A172 (cell line): ENCODE measurements around the gene DRAM1. TPM values are rescaled to one million over a fixed set of nuclear protein-coding genes. Genes with fewer than 3 reads are reported as not detected.
"Not testable (repeated sequence)": the region's sequence is repeated elsewhere in the genome, so short reads cannot be mapped to it uniquely, and the experiment has no call there.

Experiments
- DNase-seq: peaks from one replicate; pipeline ENCODE4 v3.0.0-alpha.2; 2015; ENCODE audit warnings: low spot score
- total RNA-seq: library from RNA; depleted of rRNA; stranded (reverse); fragments of >200 nt; shearing (Covaris generic); gene quantifications from 2 replicates; pipeline ENCODE4 v1.2.3, GENCODE V29; 2014

Gene DRAM1
- total RNA-seq, 1 experiment from 2014 or later = 37.3 TPM

DNA sequence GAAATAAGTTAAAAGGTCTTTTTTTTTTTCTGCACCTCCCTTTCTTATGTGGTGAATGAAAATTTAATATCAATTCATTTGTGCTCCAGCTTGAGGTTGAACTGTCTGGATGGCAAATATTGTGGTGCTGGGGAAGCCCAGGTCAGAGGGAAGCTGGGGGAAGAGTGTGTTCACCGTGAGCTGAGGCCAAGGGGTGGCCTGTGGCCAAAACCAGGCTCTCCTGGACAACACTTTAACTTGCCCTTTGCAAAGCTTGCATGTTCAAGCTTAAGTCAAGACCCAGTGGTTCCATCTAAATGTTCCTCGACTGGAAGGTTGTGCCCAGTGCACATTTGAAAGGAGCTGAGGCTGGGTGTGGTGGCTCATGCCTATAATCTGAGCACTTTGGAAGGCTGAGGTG lies 28.8 kb downstream of the DRAM1 start:
- DNase-seq = no peak

DNA sequence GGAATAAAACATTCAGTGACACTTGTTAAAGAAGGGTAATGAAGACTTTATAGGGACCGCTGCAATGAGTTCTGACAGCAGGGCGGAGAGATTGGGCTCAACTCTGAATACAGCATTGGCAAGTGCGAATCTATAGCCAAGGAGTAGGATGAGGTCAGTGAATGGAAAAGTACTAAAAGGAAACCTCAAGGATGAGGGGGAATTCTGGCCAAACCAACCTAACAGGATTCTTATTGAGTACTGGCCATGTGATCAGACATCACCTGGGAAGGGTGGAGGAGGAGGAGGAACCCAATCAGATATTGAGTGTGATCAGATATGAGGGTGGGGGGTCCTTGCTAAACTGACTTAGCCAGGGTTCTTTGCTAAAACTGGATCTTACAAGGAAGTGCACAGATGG lies 31.0 kb downstream of the DRAM1 start:
- DNase-seq = no peak

DNA sequence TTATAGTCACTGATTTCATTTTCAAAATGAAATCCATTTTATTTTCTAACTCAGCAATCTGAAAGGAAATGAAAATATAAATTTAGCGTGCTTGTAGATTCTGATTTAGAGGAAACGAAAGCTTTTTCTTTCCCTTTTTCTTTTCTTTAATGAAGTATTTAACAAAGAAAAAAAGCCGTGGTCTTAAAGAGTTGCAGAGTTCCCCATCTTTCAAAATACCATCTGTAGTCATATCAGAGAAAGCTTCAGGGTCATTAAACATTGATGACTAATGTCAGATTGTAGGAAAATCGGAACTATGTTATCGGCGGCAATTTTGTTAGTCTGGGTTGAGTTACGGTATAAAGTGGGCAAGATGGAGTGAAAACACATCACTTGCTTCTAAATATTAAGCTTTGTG lies 32.3 kb downstream of the DRAM1 start:
- DNase-seq = no peak

DNA sequence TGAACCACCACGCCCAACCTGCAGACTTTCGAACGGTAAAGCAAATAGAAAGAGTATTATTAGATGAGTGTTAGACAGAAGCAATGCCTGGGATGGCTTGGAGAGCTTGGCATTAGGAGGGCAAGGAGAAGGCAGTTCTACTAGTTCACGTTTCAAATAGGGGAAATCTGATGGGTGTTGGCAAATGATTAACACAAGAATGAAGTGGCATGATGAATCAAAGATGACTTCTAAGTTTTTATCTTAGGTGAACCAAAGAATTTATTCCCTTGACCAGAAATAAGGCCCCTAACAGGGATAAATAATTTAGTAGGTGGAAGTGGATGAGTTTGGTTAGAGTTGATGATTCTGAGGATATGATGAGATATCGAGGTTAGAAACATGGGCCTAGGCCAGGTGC lies 38.5 kb downstream of the DRAM1 start:
- no peak for DNase-seq

DNA sequence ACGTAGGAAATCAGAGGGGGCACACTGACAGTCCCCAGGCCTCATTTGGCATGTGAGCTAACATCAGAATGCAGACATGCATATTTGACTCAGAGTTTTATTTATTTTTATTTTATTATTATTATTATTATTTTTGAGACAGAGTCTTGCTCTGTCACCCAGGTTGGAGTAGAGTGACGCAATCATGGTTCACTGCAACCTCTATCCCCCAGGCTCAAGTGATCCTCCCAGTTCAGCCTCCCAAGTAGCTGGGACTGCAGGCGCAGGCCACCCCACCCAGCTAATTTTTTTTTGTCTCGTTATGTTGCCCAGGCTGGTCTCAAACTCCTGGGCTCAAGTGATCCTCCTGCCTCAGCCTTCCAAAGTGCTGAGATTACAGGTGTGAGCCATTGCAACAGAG lies 41.4 kb downstream of the DRAM1 start:
- DNase-seq = not testable (repeated sequence)

DNA sequence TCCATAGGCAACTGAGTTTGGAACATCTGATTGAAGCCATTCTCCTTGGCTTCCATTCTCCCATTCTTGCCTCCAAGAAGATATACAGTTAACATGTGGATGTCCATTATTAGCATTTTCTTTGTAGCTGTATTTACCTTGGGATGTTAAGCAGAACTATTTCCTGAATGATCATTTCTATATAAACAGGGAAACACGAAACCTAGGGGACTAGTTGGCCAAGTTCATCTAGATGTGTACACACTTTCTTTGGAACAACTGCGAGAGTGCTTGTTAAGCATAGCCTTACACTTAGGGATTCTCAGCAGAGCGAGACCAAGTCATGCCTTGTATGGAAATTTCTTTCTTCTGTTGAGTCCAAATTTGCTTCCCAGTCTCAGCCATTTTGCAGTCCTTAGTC lies 42.1 kb downstream of the DRAM1 start:
- no peak for DNase-seq

DNA sequence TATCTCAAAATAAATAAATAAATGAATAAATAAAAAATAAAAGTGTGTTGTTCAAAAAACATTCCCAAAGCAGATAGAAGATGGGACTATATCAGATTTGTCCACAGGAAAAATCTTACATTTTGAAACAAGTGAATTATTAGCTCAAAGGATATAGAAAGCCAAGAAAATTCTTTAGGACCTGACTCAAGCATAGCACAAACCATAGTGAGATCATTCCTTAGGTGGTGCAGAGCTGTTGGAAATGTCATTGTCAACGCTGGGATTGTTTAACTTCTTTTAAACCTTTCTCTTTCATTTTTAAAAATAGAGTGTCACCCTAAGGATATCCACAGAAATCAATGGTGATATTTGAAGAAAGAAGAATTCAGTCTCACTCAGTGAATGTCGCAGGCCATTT lies 43.5 kb downstream of the DRAM1 start:
- no peak for DNase-seq

DNA sequence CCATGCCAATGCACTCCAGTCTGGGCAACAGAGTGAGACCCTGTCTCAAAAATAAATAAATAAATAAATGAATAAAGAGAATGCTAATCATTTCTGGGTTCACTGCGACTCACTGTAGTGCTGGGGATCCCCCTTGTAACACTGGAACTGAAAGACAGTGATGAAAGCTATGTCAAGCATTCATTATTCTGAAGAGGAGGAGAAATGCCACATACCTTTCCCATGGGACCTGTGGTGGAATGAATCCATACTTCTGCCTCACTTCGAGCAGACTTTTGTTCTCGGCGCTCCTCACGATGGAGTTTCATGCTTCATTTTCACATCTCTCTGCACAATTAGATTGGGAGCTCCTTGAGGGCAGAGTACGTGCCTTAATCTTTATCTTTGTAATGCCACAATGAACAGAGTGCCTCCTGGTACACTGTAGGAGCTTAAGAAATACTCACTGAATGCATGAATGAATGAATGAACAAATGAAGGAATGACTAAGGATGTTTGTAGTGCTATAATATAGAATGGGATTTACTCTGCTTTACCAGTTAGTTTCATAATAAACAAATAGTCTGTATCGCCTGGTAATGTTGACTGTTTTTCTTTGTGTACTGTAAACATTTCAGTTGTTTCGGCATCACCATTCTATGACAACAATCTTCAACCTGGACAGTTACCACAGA lies 45.8 kb downstream of the DRAM1 start:
- no peak for DNase-seq

DNA sequence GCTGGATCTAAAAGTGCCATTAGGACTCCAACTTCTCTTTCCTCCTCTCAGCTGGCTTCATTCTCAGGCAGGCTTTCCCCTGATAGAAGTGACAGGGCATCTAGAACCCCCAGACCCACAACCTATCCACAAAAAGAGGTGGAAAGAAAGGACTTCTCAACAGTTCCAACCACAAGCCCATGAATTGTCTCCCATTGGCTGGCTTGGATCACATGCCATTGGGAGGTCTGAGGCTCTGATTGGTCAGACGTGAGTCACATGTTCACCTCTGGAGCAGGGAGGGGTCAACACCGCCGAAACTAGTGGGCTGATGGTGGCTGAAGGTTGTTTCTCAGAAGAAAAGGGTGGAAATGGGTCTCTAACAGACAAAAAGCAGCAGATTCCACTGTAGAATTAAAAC lies 47.2 kb downstream of the DRAM1 start:
- no peak for DNase-seq

DNA sequence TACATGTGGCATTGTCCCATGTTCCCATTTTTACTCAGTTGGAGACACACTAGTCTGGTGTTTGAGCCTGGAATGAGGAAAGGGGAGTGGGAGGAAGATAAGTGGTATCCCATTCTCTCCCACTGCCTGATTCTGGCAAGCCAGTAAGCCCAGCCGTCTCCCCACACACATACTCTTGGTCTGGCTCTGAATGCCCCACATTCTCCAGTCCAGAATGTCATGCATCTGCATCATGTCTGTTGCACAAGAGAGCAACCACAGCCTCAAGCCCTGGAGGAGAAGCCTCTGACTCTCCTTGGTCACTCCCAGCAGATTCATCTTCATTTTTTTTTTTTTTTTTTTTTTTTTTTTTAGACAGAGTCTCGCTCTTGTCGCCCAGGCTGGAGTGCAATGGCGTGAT lies 48.0 kb downstream of the DRAM1 start:
- peak; percentile 31 for DNase-seq

DNA sequence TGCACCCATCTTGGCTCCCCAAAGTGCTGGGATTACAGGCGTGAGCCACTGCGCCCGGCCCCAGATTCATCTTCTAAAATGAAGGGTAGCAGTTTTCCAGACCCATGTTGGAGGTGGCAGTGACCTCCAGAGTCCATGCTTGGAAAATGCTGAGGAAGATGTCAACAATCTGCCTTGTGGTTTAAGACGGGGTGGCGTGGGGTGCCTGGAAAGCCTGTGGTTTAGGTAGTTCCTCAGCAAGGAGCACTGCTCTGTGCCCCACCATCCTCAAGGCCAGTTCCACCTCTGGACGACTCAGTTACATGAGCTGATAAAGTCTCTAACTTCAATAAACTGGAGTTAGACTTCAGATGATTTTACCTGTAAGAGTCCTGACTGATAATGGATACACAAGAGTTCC lies 48.6 kb downstream of the DRAM1 start:
- no peak for DNase-seq

DNA sequence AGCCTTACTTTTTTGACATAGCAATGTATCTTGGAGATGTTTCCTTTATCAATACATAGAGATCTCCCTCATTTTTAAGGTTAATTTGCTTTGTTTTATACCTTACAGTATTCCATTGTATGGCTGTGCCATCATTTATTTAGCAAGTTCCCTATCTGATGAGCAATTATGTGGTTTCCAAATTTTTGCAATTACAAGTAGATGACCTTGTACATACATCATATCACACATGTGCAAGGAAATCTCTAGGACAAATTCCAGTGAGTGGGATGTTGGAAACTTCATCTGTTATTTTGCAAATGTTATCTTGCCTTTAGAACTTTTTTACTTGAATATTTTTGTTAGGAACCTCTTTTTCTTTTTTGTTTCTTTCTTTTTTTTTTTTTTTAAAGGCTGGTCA lies 49.7 kb downstream of the DRAM1 start:
- no peak for DNase-seq

DNA sequence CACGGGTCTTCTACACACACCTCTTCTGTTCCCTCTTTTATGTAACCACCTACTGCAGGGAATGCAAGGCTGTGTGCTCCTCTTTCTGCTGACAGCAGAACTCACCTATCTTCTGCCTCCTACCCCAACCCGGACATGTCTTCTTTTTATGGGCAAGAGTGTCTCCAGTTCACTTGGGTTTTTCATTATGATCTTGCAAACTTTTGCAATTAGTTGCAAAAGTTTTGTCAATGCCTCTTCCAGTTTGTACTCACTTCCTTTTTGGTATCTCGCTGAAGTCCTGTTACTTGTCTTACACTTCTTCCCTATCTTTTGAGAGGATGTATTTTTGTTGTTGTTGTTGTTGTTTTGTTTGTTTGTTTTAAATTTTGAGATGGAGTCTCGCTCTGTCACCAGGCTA lies 50.6 kb downstream of the DRAM1 start:
- DNase-seq = no peak

DNA sequence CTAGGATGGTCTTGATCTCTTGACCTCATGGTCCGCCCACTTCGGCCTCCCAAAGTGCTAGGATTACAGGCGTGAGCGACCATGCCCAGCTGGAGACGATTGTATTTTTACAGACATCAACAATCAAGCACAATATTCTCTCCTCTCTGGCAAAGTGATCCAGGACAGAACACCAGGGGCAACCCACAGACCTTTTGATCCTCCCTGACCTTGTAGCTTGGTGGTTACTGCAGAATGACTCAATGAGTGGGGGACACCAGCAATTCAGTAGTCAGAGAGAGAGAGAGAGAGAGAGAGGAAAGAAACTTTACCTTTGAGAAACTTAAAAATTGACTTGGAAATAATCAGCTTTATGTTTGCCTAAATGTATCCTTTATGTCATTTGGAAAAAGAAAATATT lies 51.2 kb downstream of the DRAM1 start:
- no peak for DNase-seq

DNA sequence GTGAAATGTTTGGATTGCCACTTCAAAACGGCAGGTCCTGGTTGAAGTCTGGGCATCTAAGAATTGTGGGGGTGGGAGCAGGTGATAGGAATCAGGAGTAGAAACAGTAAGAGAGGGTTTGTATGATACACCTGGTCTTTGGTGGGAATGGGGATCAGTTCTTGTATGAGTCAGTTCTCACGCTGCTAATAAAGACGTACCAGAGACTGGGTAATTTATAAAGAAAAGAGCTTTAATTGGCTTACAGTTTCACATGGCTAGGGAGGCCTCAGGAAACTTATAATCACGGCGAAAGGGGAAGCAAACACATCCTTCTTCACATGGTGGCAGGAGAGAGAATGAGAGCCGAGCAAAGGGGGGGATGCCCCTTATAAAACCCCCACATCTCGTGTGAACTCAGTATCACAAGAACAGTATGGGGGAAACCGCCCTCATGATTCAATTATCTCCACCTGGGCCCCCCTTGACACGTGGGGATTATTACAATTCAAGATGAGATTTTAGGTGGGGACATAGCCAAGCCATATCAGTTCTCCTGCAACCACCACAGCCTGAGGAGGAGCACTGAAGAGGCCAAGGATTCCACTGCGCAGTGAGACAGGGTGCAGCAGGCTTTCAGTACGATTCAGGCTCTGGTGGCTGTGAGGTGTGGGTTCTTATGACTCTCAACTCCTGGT lies 52.1 kb downstream of the DRAM1 start:
- no peak for DNase-seq

DNA sequence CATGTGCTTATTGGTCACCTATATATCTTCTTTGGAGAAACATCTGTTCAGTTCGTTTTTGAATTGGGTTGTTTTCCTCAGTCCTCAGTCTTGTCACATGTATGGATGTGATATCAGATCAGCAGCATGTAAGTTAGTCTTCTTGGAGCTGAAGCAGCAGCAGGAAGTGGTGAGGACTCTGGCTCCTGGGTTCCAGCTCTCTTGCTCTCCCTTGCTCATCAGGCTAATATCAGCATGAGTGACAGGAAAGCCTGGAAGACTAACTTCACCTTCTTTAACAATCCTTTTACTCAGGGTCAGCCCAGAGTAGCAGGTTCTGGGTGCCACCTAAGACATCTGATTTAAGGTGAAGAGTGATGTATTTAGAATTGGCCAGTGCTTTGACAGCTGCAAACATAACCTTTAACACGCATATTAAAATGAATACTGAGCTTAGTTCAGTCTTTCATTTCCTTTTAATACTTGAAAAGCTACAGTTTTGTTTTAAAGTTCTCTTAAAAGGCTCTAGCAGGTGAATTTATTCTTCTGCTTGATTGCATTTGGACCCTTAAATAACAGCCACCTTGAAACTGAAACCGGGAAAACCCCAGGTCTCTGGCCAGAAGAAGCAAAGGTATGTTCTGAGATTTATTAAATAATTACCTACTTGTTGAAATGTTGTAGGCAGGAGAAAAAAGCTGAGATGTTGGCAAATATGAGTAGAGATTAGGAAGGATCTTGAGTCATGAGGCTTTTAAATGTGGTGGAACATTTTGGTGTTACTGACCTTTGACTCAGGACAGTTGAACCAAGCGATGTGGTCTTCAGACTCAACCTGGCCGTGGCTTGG lies 54.3 kb downstream of the DRAM1 start:
- DNase-seq = no peak

DNA sequence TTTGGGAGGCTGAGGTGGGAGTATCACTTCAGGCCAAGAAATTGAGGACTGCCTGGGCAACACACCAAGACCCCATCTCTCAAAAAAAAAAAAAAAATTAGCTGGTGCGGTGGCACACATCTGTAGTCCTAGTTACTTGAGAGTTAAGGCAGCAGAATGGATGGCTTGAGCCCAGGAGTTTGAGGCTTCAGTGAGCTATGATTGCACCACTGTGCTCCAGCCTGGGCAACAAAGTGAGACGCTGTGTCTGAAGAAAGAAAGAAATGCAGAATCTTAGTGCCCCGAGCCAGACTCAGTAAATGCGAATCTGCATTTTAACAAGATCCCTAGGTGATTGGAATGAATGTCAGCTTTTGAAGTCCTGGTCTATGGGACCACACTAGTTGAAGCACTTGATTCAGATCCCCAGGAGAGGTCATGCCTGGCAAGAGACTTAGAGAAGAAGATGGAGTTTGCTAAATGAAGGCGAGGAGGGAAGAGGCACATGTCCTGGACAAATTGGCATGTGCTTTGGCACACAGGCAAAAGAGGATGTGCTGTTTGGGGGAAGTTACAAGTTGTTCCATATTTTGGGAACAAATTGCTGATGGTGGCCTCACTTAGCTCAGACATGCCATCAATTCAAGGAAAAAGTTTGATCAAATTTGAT lies 56.6 kb downstream of the DRAM1 start:
- no peak for DNase-seq

DNA sequence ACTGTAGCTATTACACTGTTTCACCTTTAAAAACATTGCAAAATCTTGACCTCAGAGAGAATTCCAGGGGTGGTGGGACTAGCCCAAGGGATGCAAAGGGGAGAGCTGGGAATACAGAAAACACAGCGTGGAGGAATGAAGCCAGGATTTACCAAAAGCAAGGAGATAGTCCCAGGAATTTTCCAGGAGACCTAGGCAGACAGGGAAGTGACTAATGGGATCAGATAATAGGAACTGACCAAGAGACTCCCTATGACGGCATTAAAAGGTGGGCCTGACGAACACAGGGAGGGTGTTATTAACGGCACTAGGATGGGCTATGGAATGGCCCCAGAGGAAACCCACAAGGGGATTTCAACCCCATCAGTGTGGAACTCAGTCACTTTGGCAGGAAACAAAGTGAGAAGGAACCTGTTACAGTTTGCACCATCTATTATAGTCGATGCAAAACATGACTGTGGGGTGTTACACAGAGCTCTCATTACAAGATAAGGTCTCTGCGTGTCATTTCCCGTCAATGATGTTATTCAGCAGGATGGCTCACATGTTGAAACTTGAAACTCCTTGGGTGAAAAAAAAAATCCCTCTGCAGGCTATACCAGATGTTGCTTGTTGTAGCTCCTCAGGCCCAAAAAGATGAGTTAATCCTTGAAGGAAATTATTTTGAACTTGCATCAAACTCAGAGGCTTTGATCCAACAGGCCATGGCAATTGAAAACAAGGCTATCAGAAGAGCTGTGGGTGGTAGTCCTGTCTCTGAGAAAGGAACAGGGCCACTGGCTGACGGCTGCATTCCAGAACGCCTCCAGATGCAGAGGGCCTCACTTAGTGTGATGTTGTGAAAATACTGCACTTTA lies 58.7 kb downstream of the DRAM1 start:
- DNase-seq = peak; percentile 63

DNA sequence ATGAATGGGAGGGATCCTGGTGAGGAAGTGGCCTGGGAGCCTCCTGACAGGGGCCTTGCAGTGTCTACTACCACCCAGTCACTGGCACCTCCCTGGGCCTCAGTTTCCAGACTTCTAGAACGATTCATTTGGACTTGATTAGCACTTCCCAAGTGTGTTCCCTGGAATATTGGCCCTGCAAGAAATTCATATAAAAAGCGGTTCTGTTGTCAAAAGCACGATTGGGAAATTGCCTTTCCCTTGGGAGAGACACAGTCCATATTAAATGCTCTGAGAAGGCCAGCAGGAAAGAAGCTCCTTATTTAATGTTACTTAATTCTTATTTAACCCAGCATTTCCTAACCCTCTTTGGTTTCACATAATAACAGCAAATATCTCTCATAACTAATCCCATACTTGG lies 61.9 kb downstream of the DRAM1 start:
- no peak for DNase-seq

DNA sequence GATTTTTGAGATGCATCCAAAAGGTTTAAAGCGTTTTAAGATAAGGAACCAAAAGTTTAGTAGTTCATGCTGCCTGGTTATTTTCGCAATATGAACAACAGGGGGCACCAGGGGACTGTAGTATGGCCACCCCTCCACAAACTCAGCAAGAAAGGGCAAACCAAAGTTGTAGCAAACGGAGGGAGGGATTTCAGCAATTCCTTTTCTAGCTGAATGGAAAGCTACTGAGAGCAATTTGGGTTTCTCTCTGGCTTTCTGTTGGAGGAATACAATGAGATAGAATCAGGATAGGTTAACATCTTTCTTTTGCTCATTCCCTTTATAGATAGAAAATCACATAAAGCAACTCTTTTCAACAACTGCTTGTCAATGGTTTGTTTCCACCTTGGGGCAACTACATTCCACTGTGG lies 62.5 kb downstream of the DRAM1 start:
- DNase-seq = peak; percentile 66

DNA sequence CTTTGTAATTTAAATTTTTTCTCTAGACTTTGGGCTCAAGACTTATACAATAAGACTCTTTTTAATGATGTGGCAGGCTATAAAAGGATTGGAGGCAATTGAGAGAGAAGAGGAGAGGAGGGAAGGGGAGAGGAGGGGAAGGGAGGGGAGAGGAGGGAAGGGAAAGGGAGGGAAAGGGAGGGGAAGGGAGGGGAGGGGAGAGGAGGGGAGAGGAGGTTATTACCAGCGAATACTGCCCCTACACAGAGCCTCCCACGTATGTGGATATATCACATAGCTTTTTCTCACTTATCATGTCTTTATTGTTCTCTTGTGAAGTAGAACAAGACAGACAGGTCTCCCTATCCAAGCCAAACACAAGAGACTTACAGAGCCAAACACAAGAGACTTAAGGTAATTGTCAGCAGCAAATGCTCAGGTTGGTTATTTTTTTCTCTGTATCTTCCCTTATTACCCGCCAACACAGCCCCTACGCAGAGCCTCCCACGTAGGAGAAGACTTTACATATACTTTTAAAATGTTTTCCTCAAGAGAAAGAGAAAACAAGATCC lies 63.1 kb downstream of the DRAM1 start:
- DNase-seq = no peak
